Stimulated activated CD4-positive, alpha-beta T cell treated with anti-CD3 and anti-CD28 coated beads, TNF-alpha, amount 100 ng/mL, for 1 hour (primary cell): ENCODE results near the gene TOR2A.

Experiments
- DNase-seq, 3 donors: peaks; one replicate each; pipeline ENCODE4 v3.0.0-alpha.2; 2020; ENCODE audit warnings: low read depth in 3 of 3, low spot score in 1 of 3

TOR2A gene

GRCh38 chr9:127721391-127721821 lies 13.7 kb downstream of the TOR2A start:
- DNase-seq: no peak

GRCh38 chr9:127720865-127721227 lies 14.2 kb downstream of the TOR2A start:
- DNase-seq: no peak

GRCh38 chr9:127720031-127720864 lies 14.8 kb downstream of the TOR2A start:
- DNase-seq: no peak

- no peak for DNase-seq
Observed at GRCh38 chr9:127717766-127718165, 17.3 kb downstream of the TOR2A start.

- no peak for DNase-seq
Observed at GRCh38 chr9:127716412-127716811, 18.7 kb downstream of the TOR2A start.

GRCh38 chr9:127715470-127716337 lies 19.4 kb downstream of the TOR2A start, which contains the start of the genes PTRH1 and TTC16:
Gene PTRH1 (minus strand): TSS chr9:127715663. CDS start chr9:127715639, 24 bp downstream.
Gene TTC16 (plus strand): TSS chr9:127716079. CDS start chr9:127716146, 67 bp downstream.
- peak; percentile 83 to 95 (median 86) for DNase-seq

- DNase-seq: no peak
Observed at GRCh38 chr9:127714951-127715469, 20.1 kb downstream of the TOR2A start.

GRCh38 chr9:127714020-127714750 lies 20.9 kb downstream of the TOR2A start:
- DNase-seq: no peak

GRCh38 chr9:127712867-127713266 lies 22.2 kb downstream of the TOR2A start:
- DNase-seq: no peak

GRCh38 chr9:127712371-127712770 lies 22.7 kb downstream of the TOR2A start:
- DNase-seq: no peak

GRCh38 chr9:127711831-127712274 lies 23.2 kb downstream of the TOR2A start:
- DNase-seq: no peak

GRCh38 chr9:127711226-127711701 lies 23.8 kb downstream of the TOR2A start:
- DNase-seq: no peak

GRCh38 chr9:127710204-127710783 lies 24.8 kb downstream of the TOR2A start:
- no peak for DNase-seq

- no peak for DNase-seq
Observed at GRCh38 chr9:127708952-127709587, 26.0 kb downstream of the TOR2A start.

GRCh38 chr9:127707766-127708165 lies 27.3 kb downstream of the TOR2A start:
- no peak for DNase-seq

- no peak for DNase-seq
Observed at GRCh38 chr9:127706836-127707241, 28.3 kb downstream of the TOR2A start, which contains the start of gene CFAP157. Gene CFAP157 (plus strand): TSS chr9:127706988. CDS start chr9:127707032, 44 bp downstream.

GRCh38 chr9:127705577-127706379 lies 29.3 kb downstream of the TOR2A start:
- no peak for DNase-seq

- DNase-seq: no peak
Observed at GRCh38 chr9:127703289-127703946, 31.7 kb downstream of the TOR2A start.
